ENCODE results near the gene TPRN.

GRCh38 chr9:137235424-137236237, 35.1 kb upstream of the TPRN start:
- no peak for TF ChIP-seq CTCF (conservative IDR thresholded peaks at IDR 0.05 in 1 of 2, IDR thresholded peaks at IDR 0.05 in 1 of 2; ENCODE audit: low read depth in 1 of 2, low read length in 2 of 2)
- TF ChIP-seq EZH2 (IDR thresholded peaks at IDR 0.05; ENCODE audit: low read length, missing control alignments) = no peak
